Stimulated activated CD4-positive, alpha-beta T cell treated with anti-CD3 and anti-CD28 coated beads, Interleukin-1b, Interleukin-23, amount 100 ng/mL, for 48 hours (primary cell): ENCODE measurements around the gene SDF2L1.
"Not testable (repeated sequence)": the region's sequence is repeated elsewhere in the genome, so short reads cannot be mapped to it uniquely, and the experiment has no call there.

Experiments
- DNase-seq: peaks from one replicate; pipeline ENCODE4 v3.0.0-alpha.2; 2020

SDF2L1 gene

GRCh38 chr22:21688706-21689381 lies 46.7 kb downstream of the SDF2L1 start:
- no peak for DNase-seq

GRCh38 chr22:21690401-21690801 lies 48.3 kb downstream of the SDF2L1 start:
- DNase-seq: no peak

- DNase-seq: no peak
Observed at GRCh38 chr22:21691816-21692215, 49.7 kb downstream of the SDF2L1 start.

- DNase-seq: not testable (repeated sequence)
Observed at GRCh38 chr22:21692856-21693255, 50.8 kb downstream of the SDF2L1 start.

GRCh38 chr22:21693333-21693998 lies 51.4 kb downstream of the SDF2L1 start:
- no peak for DNase-seq
